VCaP (cell line): ENCODE data around the gene SLC12A3.
"Not testable (repeated sequence)": the region's sequence is repeated elsewhere in the genome, so short reads cannot be mapped to it uniquely, and the experiment has no call there.

Source experiments
- H3K27ac ChIP-seq: fragments of 450-650 bp; 2 replicates; pipeline ENCODE4 v1.5.1; 2017
- CTCF ChIP-seq: fragments of 450-650 bp; conservative IDR thresholded peaks from 2 replicates; pipeline ENCODE4 v1.5.1; 2017; ENCODE audit warnings: mild to moderate bottlenecking, moderate library complexity

Gene SLC12A3

GRCh38 chr16:56879276-56879675 lies 14.3 kb downstream of the SLC12A3 start:
- H3K27ac ChIP-seq = no peak overlapping the region
- no peak for TF ChIP-seq CTCF

- TF ChIP-seq CTCF = no peak
- no peak overlapping the region for H3K27ac ChIP-seq
Observed at GRCh38 chr16:56880176-56880575, 15.2 kb downstream of the SLC12A3 start.

- no peak overlapping the region for H3K27ac ChIP-seq
- no peak for TF ChIP-seq CTCF
Observed at GRCh38 chr16:56880685-56881084, 15.7 kb downstream of the SLC12A3 start.

- no peak overlapping the region for H3K27ac ChIP-seq
- TF ChIP-seq CTCF = no peak
Observed at GRCh38 chr16:56882077-56882800, 17.2 kb downstream of the SLC12A3 start.

GRCh38 chr16:56883586-56883985 lies 18.6 kb downstream of the SLC12A3 start:
- no peak overlapping the region for H3K27ac ChIP-seq
- no peak for TF ChIP-seq CTCF

GRCh38 chr16:56884026-56884582 lies 19.1 kb downstream of the SLC12A3 start:
- H3K27ac ChIP-seq = no peak overlapping the region
- TF ChIP-seq CTCF = no peak

- not testable (repeated sequence) for H3K27ac ChIP-seq
Observed at GRCh38 chr16:56884929-56885328, 19.9 kb downstream of the SLC12A3 start.

- no peak for TF ChIP-seq CTCF
- no peak overlapping the region for H3K27ac ChIP-seq
Observed at GRCh38 chr16:56885446-56886162, 20.6 kb downstream of the SLC12A3 start.
